Fibroblast of gingiva (primary cell): ENCODE data around the gene NBDY.
A peak's percentile ranks its signal among the peaks of the same experiment; 100 is the strongest.
"Not testable (repeated sequence)": the region's sequence is repeated elsewhere in the genome, so short reads cannot be mapped to it uniquely, and the experiment has no call there.

Source experiments
- DNase-seq: peaks from one replicate; pipeline ENCODE4 v3.0.0-alpha.2; 2011; ENCODE audit warnings: low read depth

NBDY gene

DNA sequence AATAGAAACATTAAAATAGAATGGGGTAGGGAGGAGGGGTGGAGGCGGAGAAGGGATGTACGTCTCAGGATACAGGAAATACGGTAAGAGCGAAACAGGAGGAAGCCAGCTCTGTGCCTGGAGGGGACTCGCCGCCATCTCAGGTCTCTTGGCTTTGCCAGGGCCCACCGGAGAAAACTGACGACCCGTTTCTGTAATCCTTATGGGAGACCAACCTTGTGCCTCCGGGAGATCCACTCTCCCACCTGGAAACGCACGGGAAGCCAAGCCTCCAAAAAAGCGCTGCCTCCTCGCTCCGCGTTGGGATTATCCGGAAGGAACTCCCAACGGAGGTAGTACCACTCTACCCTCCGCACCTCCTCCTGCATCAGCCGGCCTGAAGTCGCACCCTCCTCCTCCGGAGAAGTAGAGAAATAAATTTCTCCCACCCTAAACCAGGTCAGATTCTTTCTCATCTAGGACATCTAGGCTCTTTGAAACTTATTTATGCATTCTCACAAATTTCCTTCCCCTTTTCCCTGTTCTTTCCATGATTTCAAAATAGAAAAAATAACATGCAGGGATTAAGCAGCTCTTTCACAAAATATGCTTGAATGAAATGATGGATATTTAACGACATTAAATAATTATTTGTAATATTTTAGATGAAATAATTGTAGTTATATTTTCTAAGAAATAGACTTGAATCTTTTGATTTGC lies at the start of gene NBDY:
NBDY (plus strand) TSS at position 92 of the 699 bp plus-strand sequence; CDS start at position 203, 111 bp downstream.
- DNase-seq: peak; percentile 44

DNA sequence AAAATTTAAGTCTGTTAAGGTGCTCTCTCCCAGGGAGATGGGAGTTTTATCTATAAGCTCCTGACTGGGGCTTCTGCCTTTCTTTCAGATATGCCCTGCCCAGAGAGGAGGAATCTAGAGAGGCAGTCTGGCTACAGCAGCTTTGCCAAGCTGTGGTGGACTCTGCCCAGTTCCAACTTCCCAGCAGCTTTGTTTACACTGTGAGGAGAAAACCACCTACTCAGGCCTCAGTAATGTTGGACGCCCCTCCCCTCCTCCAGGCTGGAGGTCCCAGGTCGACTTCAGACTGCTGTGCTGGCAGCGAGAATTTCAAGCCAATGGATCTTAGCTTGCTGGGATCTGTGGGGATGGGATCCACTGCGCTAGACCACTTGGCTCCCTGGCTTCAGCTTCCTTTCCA lies 24.5 kb upstream of the NBDY start:
- DNase-seq: not testable (repeated sequence)

- peak; percentile 30 for DNase-seq
Observed at GRCh38 chrX:56726605-56727004, 2.4 kb upstream of the NBDY start.

GRCh38 chrX:56727531-56727930 lies 1.5 kb upstream of the NBDY start:
- no peak for DNase-seq

DNA sequence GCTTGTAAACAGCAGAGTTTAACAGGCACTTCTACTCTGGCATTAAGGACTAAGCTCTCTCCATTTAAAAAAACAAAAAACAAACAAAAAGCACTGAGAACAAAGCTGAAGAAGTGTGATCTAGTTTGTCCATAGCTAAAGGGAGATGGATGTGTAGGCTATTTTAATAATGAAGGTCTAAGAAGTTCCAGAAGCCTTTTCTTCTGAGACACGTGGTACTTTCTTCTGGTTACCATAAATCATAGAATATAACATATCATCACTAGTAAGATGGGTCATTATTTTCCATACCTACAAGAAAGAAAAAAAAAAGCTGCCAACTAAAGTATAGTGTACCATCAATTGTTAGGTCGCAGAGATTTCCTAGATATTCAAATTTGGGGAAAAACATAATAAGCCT lies 722 bp upstream of the NBDY start:
- DNase-seq: no peak

GRCh38 chrX:56728752-56729151 lies 291 bp upstream of the NBDY start:
- no peak for DNase-seq

- peak; percentile 10 for DNase-seq
Observed at GRCh38 chrX:56733459-56734046, 4.5 kb downstream of the NBDY start.

GRCh38 chrX:56736219-56736618 lies 7.2 kb downstream of the NBDY start:
- no peak for DNase-seq

DNA sequence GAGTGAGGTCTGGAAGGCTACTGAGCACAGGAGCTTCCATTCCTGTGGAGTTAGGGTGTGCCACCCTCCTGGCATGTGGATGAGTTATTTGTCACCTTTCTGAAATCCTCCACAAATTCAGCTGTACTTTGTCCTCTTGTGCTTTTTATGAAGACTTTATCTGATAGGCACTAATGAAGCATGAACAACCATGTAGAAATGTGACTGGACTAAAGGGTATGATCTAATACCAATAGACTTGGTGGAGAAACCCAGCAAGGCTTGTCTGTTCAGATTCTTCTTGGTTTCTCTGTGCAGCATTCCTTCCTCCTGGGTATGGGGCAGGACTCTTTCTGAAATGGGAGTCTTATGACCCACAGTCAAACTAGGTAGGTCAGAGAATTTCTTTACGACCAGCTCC lies 9.6 kb downstream of the NBDY start:
- no peak for DNase-seq

DNA sequence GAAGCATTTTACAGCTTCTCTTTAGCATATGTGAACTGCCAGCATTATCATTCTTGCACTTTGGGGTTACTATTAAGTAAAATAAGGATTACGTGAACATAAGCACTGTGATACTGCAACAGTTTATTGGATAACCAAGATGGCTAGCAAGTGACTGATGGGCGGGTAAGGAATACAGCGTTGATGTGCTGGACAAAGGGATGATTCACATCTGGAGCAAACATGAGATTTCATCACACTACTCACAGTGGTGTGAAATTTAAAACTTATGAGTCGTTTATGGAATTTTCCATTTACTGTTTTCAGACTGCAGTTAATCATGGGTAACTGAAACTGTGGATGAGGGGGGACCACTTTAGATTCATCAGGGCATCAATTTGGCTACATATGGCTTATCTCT lies 16.0 kb downstream of the NBDY start:
- peak; percentile 78 for DNase-seq

DNA sequence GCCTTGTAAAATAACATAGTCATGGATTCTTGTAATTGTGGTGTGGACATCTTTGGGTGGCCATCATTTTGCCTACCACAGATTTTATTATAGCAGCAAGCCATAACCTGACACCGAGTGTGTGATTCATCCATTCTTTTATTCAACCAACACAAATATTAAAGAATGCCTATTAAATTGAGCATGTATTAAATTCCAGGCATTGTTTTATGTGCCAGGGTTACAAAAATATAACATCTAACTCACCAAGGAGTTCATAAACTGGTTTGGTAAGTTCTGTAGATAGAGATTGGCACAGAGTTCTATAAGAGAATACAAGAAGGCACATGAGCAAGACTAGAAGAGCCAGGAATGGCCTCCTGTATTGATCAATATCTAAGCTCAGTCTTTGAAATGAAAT lies 18.0 kb downstream of the NBDY start:
- DNase-seq: no peak

DNA sequence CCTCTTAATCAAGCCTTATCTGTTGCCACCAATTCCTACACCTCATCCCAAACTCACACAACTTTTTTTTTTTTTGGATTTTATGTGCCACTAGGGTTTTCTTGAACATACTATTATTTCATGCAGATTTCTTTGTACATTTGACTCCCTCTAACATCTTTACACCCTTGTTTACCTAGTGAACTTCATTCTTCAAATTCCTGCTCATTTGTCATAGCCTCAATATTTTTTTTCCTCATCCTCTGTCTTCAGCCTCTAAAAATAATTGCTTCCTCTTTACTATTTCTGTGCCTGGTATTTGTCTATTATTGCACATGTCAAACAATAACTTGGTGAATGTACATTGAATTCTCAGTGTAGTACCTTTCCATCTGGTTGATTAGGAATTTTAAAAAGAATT lies 22.0 kb downstream of the NBDY start:
- DNase-seq: no peak

- DNase-seq: no peak
Observed at GRCh38 chrX:56757327-56757726, 28.3 kb downstream of the NBDY start.

DNA sequence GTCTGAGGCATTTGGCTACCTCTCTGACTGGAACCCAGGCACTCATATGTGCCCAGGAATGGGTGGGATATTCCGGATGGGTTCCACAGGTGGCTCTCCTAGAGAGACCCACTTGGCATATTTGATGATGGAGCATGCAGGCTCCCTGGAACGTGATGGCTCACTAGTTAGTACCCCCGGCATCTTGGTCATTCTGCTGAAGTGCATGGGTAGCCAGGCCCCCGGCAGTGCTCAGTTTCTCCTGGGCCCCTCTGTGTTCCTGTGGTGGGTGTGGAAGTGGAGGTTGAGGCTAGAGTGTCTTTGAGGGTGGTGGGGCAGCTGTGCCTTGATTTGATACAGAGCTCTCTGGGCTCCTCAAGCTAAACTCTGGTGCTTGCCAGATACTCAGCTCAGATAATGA lies 29.4 kb downstream of the NBDY start:
- no peak for DNase-seq

GRCh38 chrX:56759736-56760409 lies 30.8 kb downstream of the NBDY start:
- DNase-seq: no peak

DNA sequence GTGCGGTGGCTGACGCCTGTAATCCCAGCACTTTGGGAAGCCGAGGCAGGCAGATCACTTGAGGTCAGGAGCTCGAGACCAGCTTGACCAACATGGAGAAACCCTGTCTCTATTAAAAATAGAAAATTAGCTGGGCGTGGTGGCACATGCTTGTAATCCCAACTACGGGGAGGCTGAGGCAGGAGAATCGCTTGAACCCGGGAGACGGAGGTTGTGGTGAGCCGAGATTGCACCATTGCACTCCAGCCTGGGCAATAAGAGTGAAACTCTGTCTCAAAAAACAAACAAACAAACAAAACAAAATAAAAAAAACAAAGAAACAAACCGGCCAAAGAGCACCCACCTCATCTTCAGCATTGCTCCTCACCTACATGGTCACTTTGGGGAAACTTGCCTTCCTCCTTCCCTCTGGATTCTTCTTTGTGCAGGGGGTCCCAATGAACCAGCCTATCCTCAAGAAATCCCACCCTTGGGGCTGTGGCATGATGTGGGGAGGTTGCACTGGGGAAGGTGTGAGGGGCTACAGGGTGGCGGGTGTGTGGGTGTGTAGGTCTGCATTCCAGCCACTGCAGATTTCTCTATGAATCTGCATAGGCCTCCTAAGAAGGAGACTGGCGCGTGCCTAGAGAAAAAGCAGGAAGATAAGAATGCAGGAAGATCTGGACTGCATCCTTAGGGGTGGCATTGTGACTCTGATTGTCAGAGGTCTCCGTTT lies 31.5 kb downstream of the NBDY start:
- DNase-seq: not testable (repeated sequence)

DNA sequence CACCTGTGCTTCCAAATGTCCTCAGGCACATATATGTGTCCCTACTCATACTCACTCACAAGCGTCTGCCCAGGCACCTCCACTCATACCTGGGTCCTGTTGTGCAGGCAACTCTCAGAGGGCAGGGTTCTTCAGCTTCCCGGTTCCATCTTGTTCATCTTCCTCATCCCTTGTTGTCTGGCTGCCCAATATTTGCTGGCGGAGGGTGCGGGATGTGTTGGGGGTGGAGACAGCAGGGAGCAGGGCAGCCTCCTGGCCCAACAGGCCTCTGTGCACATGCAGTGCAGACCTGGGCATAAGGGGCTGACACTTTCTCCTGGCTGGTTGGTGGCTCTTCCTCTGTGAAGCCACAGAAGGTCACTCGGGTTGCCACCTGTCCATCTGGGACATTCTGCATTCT lies 32.1 kb downstream of the NBDY start:
- DNase-seq: no peak

- DNase-seq: no peak
Observed at GRCh38 chrX:56762220-56762619, 33.2 kb downstream of the NBDY start.

DNA sequence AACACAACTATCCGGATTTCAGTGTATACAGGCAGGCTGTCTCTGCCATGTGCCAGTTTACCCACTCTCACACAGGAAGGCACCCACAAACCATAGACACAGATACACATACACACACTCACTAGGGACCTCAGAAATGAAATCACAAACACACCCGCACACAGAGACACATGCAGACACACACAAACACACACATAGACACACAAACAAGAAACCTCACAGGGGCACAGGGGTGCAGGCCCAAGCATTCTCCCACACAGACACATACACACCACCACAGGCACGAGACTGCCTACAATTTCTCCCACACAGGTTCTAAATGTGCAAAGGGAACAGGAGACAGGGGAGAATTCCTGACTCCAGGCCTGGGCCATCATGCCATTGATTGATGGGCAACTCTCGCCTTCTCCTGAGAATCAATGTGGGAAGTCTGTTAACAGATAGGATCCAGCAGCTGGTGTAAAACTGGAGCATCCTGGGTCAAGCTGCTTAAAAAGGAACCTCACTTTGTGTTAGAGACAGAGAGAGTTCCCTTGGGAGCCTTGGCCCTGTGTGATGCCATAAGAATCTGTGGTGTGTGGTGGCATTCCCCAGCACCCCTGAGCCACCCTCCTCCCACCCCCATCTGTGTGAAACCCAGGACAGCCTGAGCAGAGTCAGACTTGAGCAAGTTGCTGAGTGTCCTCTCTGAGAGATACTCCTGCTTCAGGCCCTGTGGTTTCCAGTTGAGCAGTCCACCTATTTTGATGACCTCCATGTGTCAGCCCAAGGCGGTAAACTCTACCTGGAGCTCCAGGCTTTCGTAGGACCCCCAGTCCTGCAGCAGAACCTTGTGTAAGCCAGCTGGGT lies 33.9 kb downstream of the NBDY start:
- DNase-seq: no peak

- DNase-seq: no peak
Observed at GRCh38 chrX:56763556-56764152, 34.6 kb downstream of the NBDY start.
